ENCODE results near the gene TROAP. TPM values are rescaled to one million over a fixed set of nuclear protein-coding genes. Genes with fewer than 3 reads are reported as not detected.
"Not testable (repeated sequence)": the region's sequence is repeated elsewhere in the genome, so short reads cannot be mapped to it uniquely, and the experiment has no call there.

The TROAP gene
- total RNA-seq, 4 donors from 2014 or later: 4.0 to 14.6 (median 5.9) TPM

DNA sequence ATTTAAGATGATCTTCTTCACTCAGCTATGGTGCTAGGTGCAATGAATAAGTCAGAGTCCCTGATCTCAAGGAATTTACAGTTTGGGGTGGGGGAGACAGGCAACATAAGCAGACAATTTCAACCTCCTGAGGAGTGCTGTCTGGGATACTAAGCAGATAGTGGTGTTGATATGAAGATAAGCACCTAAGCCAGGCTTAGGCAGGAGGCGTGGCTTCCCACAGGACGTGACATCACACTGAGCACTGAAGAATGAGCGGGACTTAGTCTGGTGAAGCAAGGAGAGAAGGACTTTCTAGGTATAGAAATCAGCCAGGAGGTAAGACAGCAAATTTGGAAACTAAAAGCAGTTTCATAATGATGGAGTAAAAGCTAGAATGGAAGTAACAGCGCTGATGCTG is 21.3 kb upstream of the TROAP start:
- 77% methylated on average over 4 of the region's 4 CpGs for WGBS
- H3K27me3 ChIP-seq: peaks cover 55% of the 10 kb centered on the region

GRCh38 chr12:49304161-49304560 is 18.9 kb upstream of the TROAP start:
- no peak for DNase-seq (ENCODE audit: low spot score in 2 of 2)
- 58% methylated on average over 2 of the region's 2 CpGs for WGBS
- H3K4me3 ChIP-seq: no peak overlapping the region
- TF ChIP-seq POLR2A (IDR thresholded peaks at IDR 0.05) (no peak), EP300 (IDR thresholded peaks at IDR 0.05) (no peak), POLR2AphosphoS5 (IDR thresholded peaks at IDR 0.05) (no peak), CTCF (IDR thresholded peaks at IDR 0.05) (no peak)
- H3K4me1 ChIP-seq: no peaks in the 10 kb centered on the region
- no peak overlapping the region for H3K27ac ChIP-seq
- peaks cover 37% of the 10 kb centered on the region for H3K27me3 ChIP-seq
- H3K36me3 ChIP-seq: no peaks in the 10 kb centered on the region
- H3K9me3 ChIP-seq: no peaks in the 10 kb centered on the region

More for the DNA sequence above, 21.3 kb upstream of the TROAP start:
- no peak for DNase-seq (ENCODE audit: low spot score in 2 of 2)
- no peak overlapping the region for H3K27ac ChIP-seq
- peaks cover 11% of the 10 kb centered on the region for H3K4me1 ChIP-seq
- no peak overlapping the region for H3K4me3 ChIP-seq
- H3K9me3 ChIP-seq: no peaks in the 10 kb centered on the region
- TF ChIP-seq POLR2A (IDR thresholded peaks at IDR 0.05) (no peak), POLR2AphosphoS5 (IDR thresholded peaks at IDR 0.05) (no peak), EP300 (IDR thresholded peaks at IDR 0.05) (no peak), CTCF (IDR thresholded peaks at IDR 0.05) (no peak)
- no peaks in the 10 kb centered on the region for H3K36me3 ChIP-seq

GRCh38 chr12:49305762-49306510 is 17.1 kb upstream of the TROAP start:
- TF ChIP-seq CTCF (IDR thresholded peaks at IDR 0.05) (no peak), EP300 (IDR thresholded peaks at IDR 0.05) (no peak), POLR2A (IDR thresholded peaks at IDR 0.05) (no peak), POLR2AphosphoS5 (IDR thresholded peaks at IDR 0.05) (no peak)
- Histone ChIP-seq H3K36me3 (no peaks in the 10 kb centered on the region), H3K4me3 (no peak overlapping the region), H3K9me3 (no peaks in the 10 kb centered on the region), H3K27me3 (peaks cover 24% of the 10 kb centered on the region), H3K27ac (no peak overlapping the region), H3K4me1 (no peaks in the 10 kb centered on the region)
- WGBS: 84% methylated on average over 6 of the region's 6 CpGs
- no peak for DNase-seq (ENCODE audit: low spot score in 2 of 2)

- no peak overlapping the region for H3K27ac ChIP-seq
- no peaks in the 10 kb centered on the region for H3K9me3 ChIP-seq
- 89% methylated on average over 7 of the region's 7 CpGs for WGBS
- no peak for DNase-seq (ENCODE audit: low spot score in 2 of 2)
- H3K36me3 ChIP-seq: no peaks in the 10 kb centered on the region
- no peak overlapping the region for H3K4me3 ChIP-seq
- H3K27me3 ChIP-seq: peaks cover 13% of the 10 kb centered on the region
- no peaks in the 10 kb centered on the region for H3K4me1 ChIP-seq
- TF ChIP-seq POLR2A (IDR thresholded peaks at IDR 0.05) (no peak), POLR2AphosphoS5 (IDR thresholded peaks at IDR 0.05) (no peak), CTCF (IDR thresholded peaks at IDR 0.05) (no peak), EP300 (IDR thresholded peaks at IDR 0.05) (no peak)
Measured at GRCh38 chr12:49309386-49309785, 13.7 kb upstream of the TROAP start.

GRCh38 chr12:49310451-49311000 is 12.5 kb upstream of the TROAP start:
- DNase-seq (ENCODE audit: low spot score in 2 of 2); H3K36me3 ChIP-seq; H3K27me3 ChIP-seq; H3K4me1 ChIP-seq; H3K27ac ChIP-seq; H3K9me3 ChIP-seq; H3K4me3 ChIP-seq: not testable (repeated sequence)
- WGBS: 79% methylated on average over 2 of the region's 3 CpGs

All from suprapubic skin (tissue), 4 donors.